ENCODE results near the gene TEX261.

- TF ChIP-seq CTCF (IDR thresholded peaks at IDR 0.05; ENCODE audit: insufficient read depth, low read length, poor library complexity, severe bottlenecking): no peak
- TF ChIP-seq EZH2phosphoT487 (conservative IDR thresholded peaks at IDR 0.05; ENCODE audit: low read length): no peak
Measured at GRCh38 chr2:71004857-71005256, 10.2 kb upstream of the TEX261 start.
